Sigmoid colon (tissue), 4 donors: ENCODE measurements around the gene MAX.

ENCODE experiments used
- POLR2A ChIP-seq, 2 donors: fragments of 450-650 bp; IDR thresholded peaks; one replicate each; pipeline ENCODE4 v1.6.1; 2016; ENCODE audit warnings: antibody characterized with exemption in 2 of 2, mild to moderate bottlenecking in 2 of 2, moderate library complexity in 2 of 2
- POLR2AphosphoS5 ChIP-seq, 4 donors: sonication (generic); formaldehyde crosslinking; IDR thresholded peaks; one replicate each; pipeline ENCODE4 v1.6.1; 2017; ENCODE audit warnings: antibody characterized with exemption in 4 of 4
- TF ChIP-seq, protein P1 (sequence below), 4 experiments: fragments of 450-650 bp in 3 of 4; fragments of 200-600 bp in 1 of 4; IDR thresholded peaks; one replicate each; pipeline ENCODE4 v1.5.1; 2016 to 2019; ENCODE audit warnings: antibody characterized with exemption in 4 of 4, mild to moderate bottlenecking in 3 of 4, moderate library complexity in 2 of 4

GRCh38 chr14:65062096-65063075, 39.9 kb downstream of the MAX start:
- TF ChIP-seq, protein P1, sequence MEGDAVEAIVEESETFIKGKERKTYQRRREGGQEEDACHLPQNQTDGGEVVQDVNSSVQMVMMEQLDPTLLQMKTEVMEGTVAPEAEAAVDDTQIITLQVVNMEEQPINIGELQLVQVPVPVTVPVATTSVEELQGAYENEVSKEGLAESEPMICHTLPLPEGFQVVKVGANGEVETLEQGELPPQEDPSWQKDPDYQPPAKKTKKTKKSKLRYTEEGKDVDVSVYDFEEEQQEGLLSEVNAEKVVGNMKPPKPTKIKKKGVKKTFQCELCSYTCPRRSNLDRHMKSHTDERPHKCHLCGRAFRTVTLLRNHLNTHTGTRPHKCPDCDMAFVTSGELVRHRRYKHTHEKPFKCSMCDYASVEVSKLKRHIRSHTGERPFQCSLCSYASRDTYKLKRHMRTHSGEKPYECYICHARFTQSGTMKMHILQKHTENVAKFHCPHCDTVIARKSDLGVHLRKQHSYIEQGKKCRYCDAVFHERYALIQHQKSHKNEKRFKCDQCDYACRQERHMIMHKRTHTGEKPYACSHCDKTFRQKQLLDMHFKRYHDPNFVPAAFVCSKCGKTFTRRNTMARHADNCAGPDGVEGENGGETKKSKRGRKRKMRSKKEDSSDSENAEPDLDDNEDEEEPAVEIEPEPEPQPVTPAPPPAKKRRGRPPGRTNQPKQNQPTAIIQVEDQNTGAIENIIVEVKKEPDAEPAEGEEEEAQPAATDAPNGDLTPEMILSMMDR (IDR thresholded peaks at IDR 0.05): no peak
- no peak for TF ChIP-seq POLR2A (IDR thresholded peaks at IDR 0.05)
- TF ChIP-seq POLR2AphosphoS5 (IDR thresholded peaks at IDR 0.05): no peak
